Sigmoid colon (tissue), 7 donors: ENCODE results near the gene APOC3. TPM values are rescaled to one million over a fixed set of nuclear protein-coding genes. Genes with fewer than 3 reads are reported as not detected.

Experiments used
- DNase-seq: peaks from one replicate; pipeline ENCODE4 v3.0.0-alpha.2; 2019
- H3K27ac ChIP-seq, 4 donors: fragments of 200-600 bp; sonication (generic); one replicate each; pipeline ENCODE4 v1.5.1; 2016 to 2019; ENCODE audit warnings: mild to moderate bottlenecking in 1 of 4
- H3K27me3 ChIP-seq, 3 donors: fragments of 200-600 bp; sonication (generic); one replicate each; pipeline ENCODE4 v1.5.1; 2019; ENCODE audit warnings: mild to moderate bottlenecking in 1 of 3
- H3K36me3 ChIP-seq, 4 donors: fragments of 200-600 bp; sonication (generic); one replicate each; pipeline ENCODE4 v1.5.1; 2016 to 2019
- H3K4me1 ChIP-seq, 4 donors: fragments of 200-600 bp; sonication (generic); one replicate each; pipeline ENCODE4 v1.5.1; 2017 to 2019
- H3K4me3 ChIP-seq, 4 donors: fragments of 200-600 bp; sonication (generic); one replicate each; pipeline ENCODE4 v1.5.1; 2017 to 2019; ENCODE audit warnings: mild to moderate bottlenecking in 2 of 4, moderate library complexity in 1 of 4
- H3K9me3 ChIP-seq, 4 donors: fragments of 200-600 bp in 3 of 4; sonication (generic) in 3 of 4; one replicate each; pipeline versions ENCODE4 v1.5.1 to v1.6.1; 2013 to 2019
- CTCF ChIP-seq, 4 experiments: fragments of 450-650 bp in 3 of 4; fragments of 200-600 bp in 1 of 4; IDR thresholded peaks; one replicate each; pipeline ENCODE4 v1.5.1; 2016 to 2019; ENCODE audit warnings: antibody characterized with exemption in 4 of 4, mild to moderate bottlenecking in 3 of 4, moderate library complexity in 2 of 4
- EP300 ChIP-seq, 4 donors: sonication (generic); formaldehyde crosslinking; IDR thresholded peaks; one replicate each; pipeline ENCODE4 v1.6.1; 2017; ENCODE audit warnings: antibody characterized with exemption in 4 of 4
- POLR2A ChIP-seq, 2 donors: fragments of 450-650 bp; IDR thresholded peaks; one replicate each; pipeline ENCODE4 v1.6.1; 2016; ENCODE audit warnings: antibody characterized with exemption in 2 of 2, mild to moderate bottlenecking in 2 of 2, moderate library complexity in 2 of 2
- POLR2AphosphoS5 ChIP-seq, 4 donors: sonication (generic); formaldehyde crosslinking; IDR thresholded peaks; one replicate each; pipeline ENCODE4 v1.6.1; 2017; ENCODE audit warnings: antibody characterized with exemption in 4 of 4
- WGBS, 2 donors: extraction: QIAGEN DNeasy Blood & Tissue Kit; methylation state at CpG; one replicate each; pipeline ENCODE4 v1.1.7; 2013; 5-methylcytosine and 5-hydroxymethylcytosine counted together
- intact Hi-C: fragments of 100-400 bp; cut with DNase I; formaldehyde crosslinking; loops from one replicate; pipeline ENCODE4 v1.15.1; 2023
- polyA plus RNA-seq, 3 donors: library from polyadenylated mRNA; stranded (reverse); fragments of 200-250 nt; gene quantifications; one replicate each; pipeline ENCODE4 v1.2.3, GENCODE V29; 2013
- total RNA-seq, 4 donors: library from RNA; depleted of rRNA; stranded (reverse); fragments of >200 nt; gene quantifications; one replicate each; pipeline ENCODE4 v1.1.0, GENCODE V29; 2016
- donor health status: healthy with polysubstance abuse.
- donor health status: Bipolar disorder and iron deficiency.
- donor health status: healthy.

APOC3 gene
- total and polyA plus RNA-seq, 7 donors = 0.19 to 4.4 TPM; not detected in 5

DNA sequence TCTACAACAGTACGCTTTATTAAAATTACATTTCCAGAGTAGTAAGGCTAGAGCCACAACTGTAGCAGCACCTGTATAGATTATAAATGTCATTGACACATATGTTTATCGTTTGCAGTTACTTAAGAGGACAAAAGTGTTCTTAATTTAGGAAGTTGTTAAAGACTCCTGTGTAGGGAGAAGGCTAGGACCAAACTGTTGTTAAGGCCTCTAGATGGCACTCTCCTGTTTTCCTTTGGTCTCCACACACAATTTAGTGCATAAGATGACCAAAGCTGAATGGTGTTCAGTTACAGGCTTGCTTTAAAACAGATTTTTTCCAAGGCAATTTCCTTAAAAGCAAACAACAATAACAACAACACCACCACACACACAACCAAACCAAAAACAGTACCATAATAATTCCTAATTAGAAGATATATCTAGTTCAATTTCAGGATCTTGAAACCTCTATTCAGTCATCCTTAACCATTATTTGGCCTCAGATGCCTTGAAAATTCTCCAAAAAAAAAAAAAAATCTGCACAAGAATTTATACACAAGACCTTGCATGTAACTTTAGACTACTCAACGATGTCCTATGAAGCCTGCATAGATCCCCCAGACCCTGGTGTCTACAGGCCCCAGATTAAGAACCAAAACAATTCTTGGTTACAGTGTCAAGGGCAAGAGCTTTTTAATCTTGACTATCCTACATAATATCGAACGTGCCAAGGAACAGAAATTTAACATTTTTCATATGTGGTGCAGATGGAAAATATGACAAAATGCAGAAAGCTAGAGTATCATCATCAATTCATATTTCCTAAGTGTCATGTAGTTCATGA is 50.3 kb downstream of the APOC3 start:
- H3K36me3 ChIP-seq = peaks cover 0 to 17% (median 3%) of the 10 kb centered on the region in 4 donors
- no peak for DNase-seq
- H3K4me3 ChIP-seq = no peak overlapping the region
- H3K27me3 ChIP-seq = no peaks in the 10 kb centered on the region
- WGBS, 2 donors = 57% methylated on average over 5 of the region's 5 CpGs
- TF ChIP-seq POLR2AphosphoS5 (IDR thresholded peaks at IDR 0.05) (no peak), CTCF (IDR thresholded peaks at IDR 0.05) (peak; percentile 52 to 67 (median 60)), EP300 (IDR thresholded peaks at IDR 0.05) (no peak), POLR2A (IDR thresholded peaks at IDR 0.05) (no peak)
- peaks cover 0 to 9% (median 4%) of the 10 kb centered on the region in 4 donors for H3K4me1 ChIP-seq
- intact Hi-C loops = loop anchor here (1.0 to 5.0 kb wide), 2 partner anchors 226 to 347 kb away; no protein-coding TSS in a partner anchor
- no peaks in the 10 kb centered on the region for H3K9me3 ChIP-seq
- H3K27ac ChIP-seq = peak overlapping the region in 1 of 4 donors; percentile 8

GRCh38 chr11:116881143-116881542 is 51.4 kb downstream of the APOC3 start:
- Histone ChIP-seq H3K4me3 (no peak overlapping the region), H3K27me3 (no peaks in the 10 kb centered on the region), H3K9me3 (no peaks in the 10 kb centered on the region), H3K36me3 (peaks cover 0 to 6% (median 0%) of the 10 kb centered on the region in 4 donors), H3K4me1 (peaks cover 0 to 18% (median 11%) of the 10 kb centered on the region in 4 donors), H3K27ac (no peak overlapping the region)
- TF ChIP-seq CTCF (IDR thresholded peaks at IDR 0.05) = no peak
- TF ChIP-seq POLR2AphosphoS5 (IDR thresholded peaks at IDR 0.05) = no peak
- no peak for TF ChIP-seq POLR2A (IDR thresholded peaks at IDR 0.05)
- TF ChIP-seq EP300 (IDR thresholded peaks at IDR 0.05) = no peak
- intact Hi-C loops = loop anchor here (5.0 kb wide), 1 partner anchor 346 kb away; no protein-coding TSS in a partner anchor
- 87 to 91% methylated on average over 6 of the region's 6 CpGs for WGBS, 2 donors
- no peak for DNase-seq

DNA sequence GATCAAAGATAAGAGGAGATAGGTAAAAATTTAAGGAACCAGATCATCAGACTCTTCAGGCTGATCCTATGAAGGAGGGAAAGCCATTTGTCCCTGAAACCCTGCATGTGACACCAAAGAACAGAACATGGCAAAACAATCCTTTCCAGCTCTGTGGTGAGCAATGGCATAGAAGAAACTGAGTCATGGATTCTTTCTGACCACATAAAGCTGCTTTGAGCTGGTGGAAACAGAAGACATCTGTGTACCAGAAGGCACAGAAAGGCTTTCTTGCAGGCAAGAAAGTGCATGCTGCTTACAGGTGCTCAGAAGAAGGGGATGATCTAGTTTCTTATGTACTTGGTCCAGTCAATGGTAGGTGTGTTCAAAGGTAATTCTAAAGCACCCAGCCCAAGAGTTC is 52.7 kb downstream of the APOC3 start:
- TF ChIP-seq POLR2A (IDR thresholded peaks at IDR 0.05) (no peak), CTCF (IDR thresholded peaks at IDR 0.05) (no peak), POLR2AphosphoS5 (IDR thresholded peaks at IDR 0.05) (no peak), EP300 (IDR thresholded peaks at IDR 0.05) (no peak)
- no peak overlapping the region for H3K27ac ChIP-seq
- intact Hi-C loops = loop anchor here (5.0 kb wide), 1 partner anchor 345 kb away; no protein-coding TSS in a partner anchor

More for the DNA sequence above, 52.7 kb downstream of the APOC3 start:
- Histone ChIP-seq H3K9me3 (no peaks in the 10 kb centered on the region), H3K4me1 (peaks cover 0 to 28% (median 20%) of the 10 kb centered on the region in 4 donors), H3K4me3 (no peak overlapping the region), H3K27me3 (no peaks in the 10 kb centered on the region), H3K36me3 (no peaks in the 10 kb centered on the region)
- DNase-seq = no peak

Other genes starting within 250 kb of the APOC3 start
- 10 to 100 TPM; 12.2 to 19.9 (median 18.5) TPM for gene BUD13, start 56.9 kb upstream of the APOC3 start, total RNA-seq
- 10 to 100 TPM; 13.8 to 16.8 (median 14.1) TPM for gene BUD13, start 56.9 kb upstream of the APOC3 start, polyA plus RNA-seq
- 10 to 100 TPM; 14.7 to 28.6 (median 21.0) TPM for gene ZPR1, start 41.9 kb upstream of the APOC3 start, total RNA-seq
- 10 to 100 TPM; 16.8 to 22.5 (median 17.3) TPM for gene ZPR1, start 41.9 kb upstream of the APOC3 start, polyA plus RNA-seq
- gene APOA5, start 38.0 kb upstream of the APOC3 start, total RNA-seq = not detected
- gene APOA5, start 38.0 kb upstream of the APOC3 start, polyA plus RNA-seq = not detected
- not detected for gene APOA4, start 6.6 kb upstream of the APOC3 start, total RNA-seq
- gene APOA4, start 6.6 kb upstream of the APOC3 start, polyA plus RNA-seq = 1 to 10 TPM in 2 of 3 donors, under 1 TPM in 1; 0.04 to 5.3 (median 3.0) TPM
- gene APOA1, start 7.7 kb downstream of the APOC3 start, total RNA-seq = under 1 TPM in 2 of 4 donors, not detected in 2; 0.54 to 0.55 TPM
- gene APOA1, start 7.7 kb downstream of the APOC3 start, polyA plus RNA-seq = 1 to 10 TPM in 2 of 3 donors, under 1 TPM in 1; 0.32 to 3.0 (median 2.8) TPM